HL-60 (cell line): ENCODE measurements around the gene MTHFSD.

Experiments
- DNase-seq, 2 experiments: peaks; one replicate each; pipeline ENCODE4 v3.0.0-alpha.2; 2010 to 2020; ENCODE audit warnings: low read depth in 1 of 2, low spot score in 1 of 2
- H3K27ac ChIP-seq: fragments of 250-450 bp; sonication (Bioruptor Pico); replicated peaks from 2 replicates; pipeline ENCODE4 v1.5.1; 2020; ENCODE audit warnings: mild to moderate bottlenecking, moderate library complexity
- H3K27me3 ChIP-seq: fragments of 250-450 bp; sonication (Bioruptor Pico); 2 replicates; pipeline ENCODE4 v1.5.1; 2021; ENCODE audit warnings: mild to moderate bottlenecking, moderate library complexity; ENCODE audit not compliant: insufficient read depth, poor library complexity, severe bottlenecking
- H3K4me3 ChIP-seq: replicated peaks from 2 replicates; pipeline ENCODE4 v1.5.1; 2011; ENCODE audit warnings: mild to moderate bottlenecking, control low read depth, low read length; ENCODE audit not compliant: insufficient read depth
- GABPA ChIP-seq: IDR thresholded peaks from 2 replicates; pipeline ENCODE4 v1.6.1; 2012; ENCODE audit warnings: low read depth
- POLR2AphosphoS5 ChIP-seq: IDR thresholded peaks from 2 replicates; pipeline ENCODE4 v1.6.1; 2012; ENCODE audit warnings: low read depth
- SPI1 ChIP-seq: IDR thresholded peaks from 2 replicates; pipeline ENCODE4 v1.6.1; 2012; ENCODE audit warnings: low read depth, mild to moderate bottlenecking, borderline replicate concordance
- TF ChIP-seq, protein P1 (sequence below): IDR thresholded peaks from one replicate; pipeline ENCODE4 v1.5.1; 2011; ENCODE audit warnings: low read length, control low read depth, inconsistent platforms; ENCODE audit not compliant: insufficient read depth
- TF ChIP-seq, protein P2 (sequence below): IDR thresholded peaks from 2 replicates; pipeline ENCODE4 v1.6.1; 2012; ENCODE audit warnings: low read depth; ENCODE audit not compliant: insufficient replicate concordance

The MTHFSD gene

DNA sequence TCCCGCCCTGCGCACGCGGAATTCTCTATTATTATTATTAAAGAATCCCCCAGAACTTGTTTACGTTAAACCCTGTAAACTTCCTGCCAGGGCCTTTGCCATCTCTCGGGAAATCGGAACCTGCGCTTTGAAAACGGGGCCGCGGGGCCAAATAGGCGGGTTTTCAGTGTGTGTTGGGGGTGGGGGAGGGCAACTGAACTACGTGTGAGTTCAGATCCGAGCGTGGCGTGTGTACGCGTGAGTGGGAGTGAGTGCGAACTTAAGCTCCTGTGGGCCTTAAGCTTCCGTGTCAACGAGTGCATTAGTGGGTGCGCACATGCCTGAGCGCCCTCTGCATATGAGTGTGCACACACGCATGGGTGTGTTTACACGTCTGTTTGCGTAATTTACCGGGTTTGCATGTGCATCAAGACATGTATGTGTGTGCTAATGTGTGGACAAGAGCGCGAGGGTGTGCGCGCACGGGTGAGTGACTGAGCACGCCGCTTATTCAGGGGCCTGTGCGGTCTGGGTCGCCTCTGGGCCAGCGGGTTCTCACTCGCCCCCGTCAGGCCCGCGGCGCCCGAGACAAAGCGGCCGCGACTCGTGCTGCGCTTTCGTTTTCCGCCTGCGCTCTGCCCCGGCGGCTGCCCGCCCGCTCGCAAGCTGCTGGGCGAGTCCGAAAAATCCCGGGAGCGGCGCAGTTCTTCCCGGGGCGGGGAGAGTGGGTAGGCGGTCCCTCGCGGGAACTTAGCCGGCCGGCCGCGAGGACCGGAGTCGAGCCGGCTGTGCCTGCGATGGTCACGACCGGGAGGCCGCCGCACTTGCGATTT lies 45.9 kb downstream of the MTHFSD start:
- TF ChIP-seq, protein P1, sequence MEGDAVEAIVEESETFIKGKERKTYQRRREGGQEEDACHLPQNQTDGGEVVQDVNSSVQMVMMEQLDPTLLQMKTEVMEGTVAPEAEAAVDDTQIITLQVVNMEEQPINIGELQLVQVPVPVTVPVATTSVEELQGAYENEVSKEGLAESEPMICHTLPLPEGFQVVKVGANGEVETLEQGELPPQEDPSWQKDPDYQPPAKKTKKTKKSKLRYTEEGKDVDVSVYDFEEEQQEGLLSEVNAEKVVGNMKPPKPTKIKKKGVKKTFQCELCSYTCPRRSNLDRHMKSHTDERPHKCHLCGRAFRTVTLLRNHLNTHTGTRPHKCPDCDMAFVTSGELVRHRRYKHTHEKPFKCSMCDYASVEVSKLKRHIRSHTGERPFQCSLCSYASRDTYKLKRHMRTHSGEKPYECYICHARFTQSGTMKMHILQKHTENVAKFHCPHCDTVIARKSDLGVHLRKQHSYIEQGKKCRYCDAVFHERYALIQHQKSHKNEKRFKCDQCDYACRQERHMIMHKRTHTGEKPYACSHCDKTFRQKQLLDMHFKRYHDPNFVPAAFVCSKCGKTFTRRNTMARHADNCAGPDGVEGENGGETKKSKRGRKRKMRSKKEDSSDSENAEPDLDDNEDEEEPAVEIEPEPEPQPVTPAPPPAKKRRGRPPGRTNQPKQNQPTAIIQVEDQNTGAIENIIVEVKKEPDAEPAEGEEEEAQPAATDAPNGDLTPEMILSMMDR = no peak
- TF ChIP-seq, protein P2, sequence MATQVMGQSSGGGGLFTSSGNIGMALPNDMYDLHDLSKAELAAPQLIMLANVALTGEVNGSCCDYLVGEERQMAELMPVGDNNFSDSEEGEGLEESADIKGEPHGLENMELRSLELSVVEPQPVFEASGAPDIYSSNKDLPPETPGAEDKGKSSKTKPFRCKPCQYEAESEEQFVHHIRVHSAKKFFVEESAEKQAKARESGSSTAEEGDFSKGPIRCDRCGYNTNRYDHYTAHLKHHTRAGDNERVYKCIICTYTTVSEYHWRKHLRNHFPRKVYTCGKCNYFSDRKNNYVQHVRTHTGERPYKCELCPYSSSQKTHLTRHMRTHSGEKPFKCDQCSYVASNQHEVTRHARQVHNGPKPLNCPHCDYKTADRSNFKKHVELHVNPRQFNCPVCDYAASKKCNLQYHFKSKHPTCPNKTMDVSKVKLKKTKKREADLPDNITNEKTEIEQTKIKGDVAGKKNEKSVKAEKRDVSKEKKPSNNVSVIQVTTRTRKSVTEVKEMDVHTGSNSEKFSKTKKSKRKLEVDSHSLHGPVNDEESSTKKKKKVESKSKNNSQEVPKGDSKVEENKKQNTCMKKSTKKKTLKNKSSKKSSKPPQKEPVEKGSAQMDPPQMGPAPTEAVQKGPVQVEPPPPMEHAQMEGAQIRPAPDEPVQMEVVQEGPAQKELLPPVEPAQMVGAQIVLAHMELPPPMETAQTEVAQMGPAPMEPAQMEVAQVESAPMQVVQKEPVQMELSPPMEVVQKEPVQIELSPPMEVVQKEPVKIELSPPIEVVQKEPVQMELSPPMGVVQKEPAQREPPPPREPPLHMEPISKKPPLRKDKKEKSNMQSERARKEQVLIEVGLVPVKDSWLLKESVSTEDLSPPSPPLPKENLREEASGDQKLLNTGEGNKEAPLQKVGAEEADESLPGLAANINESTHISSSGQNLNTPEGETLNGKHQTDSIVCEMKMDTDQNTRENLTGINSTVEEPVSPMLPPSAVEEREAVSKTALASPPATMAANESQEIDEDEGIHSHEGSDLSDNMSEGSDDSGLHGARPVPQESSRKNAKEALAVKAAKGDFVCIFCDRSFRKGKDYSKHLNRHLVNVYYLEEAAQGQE = no peak
- TF ChIP-seq SPI1 (no peak), POLR2AphosphoS5 (no peak), GABPA (no peak)
- peak overlapping the region; percentile 28 for H3K4me3 ChIP-seq
- no peak for DNase-seq
- no peak overlapping the region for H3K27ac ChIP-seq
- peaks cover 24% of the 10 kb centered on the region for H3K27me3 ChIP-seq

DNA sequence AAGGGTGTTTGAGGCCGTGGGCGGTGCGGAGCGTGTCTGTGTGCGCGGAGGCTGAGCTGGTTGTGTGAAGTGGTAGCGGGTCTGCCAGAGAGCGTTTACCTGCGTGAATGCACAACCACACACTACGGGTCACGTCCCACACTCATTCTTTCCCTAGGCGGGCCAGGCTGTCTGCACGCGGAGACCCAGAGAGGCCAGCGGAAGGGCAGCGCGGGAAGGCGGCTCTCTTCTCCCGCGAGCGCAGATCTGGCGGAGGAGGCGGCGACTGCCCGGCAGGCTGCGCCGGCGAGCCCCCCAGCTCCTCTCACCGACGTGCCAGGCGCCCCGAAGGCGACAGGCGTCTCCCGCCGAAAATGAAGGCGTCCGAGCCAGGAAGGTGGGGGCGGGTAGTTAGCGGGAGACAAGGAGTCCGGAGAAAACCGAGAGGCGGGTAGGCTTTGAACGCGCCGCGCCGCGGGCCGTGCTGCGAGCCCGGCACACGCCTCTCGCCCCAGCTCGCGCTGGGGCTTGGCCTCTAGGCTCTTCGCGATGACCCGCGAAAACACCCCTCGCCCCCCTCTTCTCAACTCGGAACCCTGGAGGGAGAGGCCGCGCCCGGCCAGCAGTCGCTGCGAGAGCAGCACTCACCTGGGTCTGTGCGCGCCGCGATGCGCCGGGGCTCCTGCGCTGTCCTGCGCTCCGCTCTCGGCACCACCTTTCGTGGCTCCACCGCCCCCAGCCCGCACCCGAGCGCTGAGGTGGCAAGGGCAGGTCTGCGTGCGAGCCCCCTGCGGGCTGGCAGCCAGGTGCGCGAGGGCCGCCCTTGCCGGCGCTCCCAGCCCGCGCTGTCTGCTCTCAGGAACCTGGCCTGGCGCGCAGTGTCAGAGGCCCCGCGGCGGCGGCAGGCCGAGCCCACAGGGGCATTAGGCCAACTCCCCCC lies 46.7 kb downstream of the MTHFSD start:
- Histone ChIP-seq H3K27ac (no peak overlapping the region), H3K27me3 (peaks cover 25% of the 10 kb centered on the region), H3K4me3 (no peak overlapping the region)
- TF ChIP-seq GABPA = no peak
- no peak for TF ChIP-seq POLR2AphosphoS5
- TF ChIP-seq, protein P1 = no peak
- TF ChIP-seq, protein P2 = no peak
- TF ChIP-seq SPI1 = no peak
- DNase-seq = no peak

DNA sequence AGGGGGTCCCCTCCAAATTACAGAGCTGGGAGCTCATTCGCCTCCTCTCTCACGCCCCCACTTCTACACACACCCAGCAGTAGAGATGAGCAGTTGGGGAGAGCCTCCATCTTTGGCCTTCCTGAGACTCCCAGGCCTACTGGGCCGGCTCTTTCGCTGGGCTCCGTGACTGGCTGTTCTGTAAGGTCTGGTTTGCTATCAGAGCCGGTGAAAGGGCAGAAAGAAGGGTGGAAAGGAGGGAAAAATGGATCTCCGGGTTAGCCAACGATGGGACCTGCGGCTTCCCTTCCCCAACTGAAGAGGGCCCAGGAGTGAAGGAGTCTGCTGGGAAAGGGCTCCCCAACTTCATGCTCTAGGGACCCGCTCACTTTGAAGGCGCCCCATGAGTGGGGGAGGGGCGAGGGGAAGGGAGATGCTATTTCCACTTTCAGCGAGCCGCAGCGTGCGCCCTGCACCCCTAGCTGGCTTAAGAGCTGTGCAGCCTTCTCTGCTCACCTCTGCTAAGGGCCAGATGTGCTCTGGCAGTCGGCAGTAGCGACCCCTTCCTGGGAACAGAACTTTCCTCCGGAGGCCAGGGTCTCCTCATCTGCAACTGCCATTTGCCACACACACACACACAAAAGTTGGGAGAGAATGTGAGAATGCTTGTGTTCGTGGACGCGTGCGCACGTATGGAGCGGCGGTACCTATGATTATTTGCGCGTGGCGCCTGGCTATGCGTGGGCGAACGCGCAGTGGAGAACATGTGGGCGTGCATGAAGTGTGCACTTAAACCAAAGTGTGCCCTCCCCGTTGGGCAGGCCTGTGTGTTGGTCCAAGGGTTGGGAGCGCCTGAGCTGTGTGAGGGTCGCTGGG lies 47.6 kb downstream of the MTHFSD start:
- Histone ChIP-seq H3K4me3 (no peak overlapping the region), H3K27ac (no peak overlapping the region), H3K27me3 (peaks cover 25% of the 10 kb centered on the region)
- TF ChIP-seq SPI1 = no peak
- TF ChIP-seq POLR2AphosphoS5 = no peak
- TF ChIP-seq, protein P1 = no peak
- TF ChIP-seq, protein P2 = no peak
- TF ChIP-seq GABPA = no peak
- no peak for DNase-seq
